Measurements from ENCODE around the gene HERC3.
A peak's percentile ranks its signal among the peaks of the same experiment; 100 is the strongest.

The HERC3 gene

DNA sequence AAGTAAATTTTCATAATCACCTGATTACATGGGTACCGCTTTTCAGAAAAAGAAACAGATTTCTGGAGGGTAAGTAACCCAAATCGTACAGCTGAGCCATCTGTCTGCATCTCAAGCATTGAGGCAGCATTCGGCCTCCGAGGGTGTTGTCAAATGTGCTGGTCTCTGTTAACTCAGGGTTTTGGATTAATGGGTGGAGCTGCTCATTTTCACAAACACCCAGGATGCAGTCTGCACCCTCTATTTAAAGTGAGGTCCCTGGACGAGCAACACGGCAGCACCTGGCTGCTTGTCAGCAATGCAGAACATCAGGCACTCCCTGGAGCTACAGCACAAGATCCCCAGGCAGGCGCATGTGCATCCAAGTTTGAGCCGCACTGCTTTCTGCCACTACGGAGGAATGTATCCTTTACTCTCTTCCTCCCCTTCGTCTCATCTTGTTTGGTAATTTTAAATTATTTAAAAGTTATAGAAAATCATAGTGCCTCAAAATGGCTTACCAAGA, 130.0 kb downstream of the HERC3 start:
- Histone ChIP-seq H3K4me2 (ENCODE audit: low read length) (no peak overlapping the region), H2BK12ac (ENCODE audit: low read length) (no peak overlapping the region), H4K12ac (ENCODE audit: low read depth, low read length) (no peak overlapping the region), H3K4me1 (ENCODE audit: control insufficient read depth in 1 of 2, insufficient read depth in 2 of 2, low read length in 2 of 2) (no peaks in the 10 kb centered on the region), H3K23ac (ENCODE audit: low read length) (no peak overlapping the region), H2AFZ (ENCODE audit: insufficient read depth, low read length, poor library complexity) (no peak overlapping the region), H2AK5ac (ENCODE audit: low read length) (no peak overlapping the region), H3K79me2 (ENCODE audit: control insufficient read depth, insufficient read depth, low read length, poor library complexity) (no peaks in the 10 kb centered on the region), H3K27ac (ENCODE audit: low read depth, low read length) (no peak overlapping the region), H3K4me3 (ENCODE audit: low read depth, low read length) (no peak overlapping the region), H4K8ac (ENCODE audit: low read depth, low read length) (no peak overlapping the region), H3K36me3 (ENCODE audit: control insufficient read depth in 1 of 2, insufficient read depth in 2 of 2, low read length in 2 of 2) (peaks cover 0 to 2% of the 10 kb centered on the region in 2 experiments), H3K79me1 (ENCODE audit: low read length) (no peaks in the 10 kb centered on the region), H3K9ac (ENCODE audit: low read length) (no peak overlapping the region), H2BK5ac (ENCODE audit: low read depth, low read length, poor library complexity) (no peak overlapping the region), H3K27me3 (ENCODE audit: insufficient read depth, low read length) (no peaks in the 10 kb centered on the region), H3K4ac (ENCODE audit: low read depth, low read length) (no peak overlapping the region), H2BK120ac (ENCODE audit: insufficient read depth, low read length, poor library complexity) (no peak overlapping the region), H3K14ac (ENCODE audit: low read length) (no peak overlapping the region), H4K91ac (ENCODE audit: low read depth, low read length) (no peak overlapping the region), H3K9me3 (ENCODE audit: insufficient read depth, low read depth, low read length) (no peaks in the 10 kb centered on the region), H3K18ac (ENCODE audit: low read length) (no peak overlapping the region)
- DNase-seq: no peak
- no CpG with 5 or more reads among the region's 10 CpGs for WGBS (ENCODE audit: extremely low coverage, insufficient coverage, insufficient read length)

DNA sequence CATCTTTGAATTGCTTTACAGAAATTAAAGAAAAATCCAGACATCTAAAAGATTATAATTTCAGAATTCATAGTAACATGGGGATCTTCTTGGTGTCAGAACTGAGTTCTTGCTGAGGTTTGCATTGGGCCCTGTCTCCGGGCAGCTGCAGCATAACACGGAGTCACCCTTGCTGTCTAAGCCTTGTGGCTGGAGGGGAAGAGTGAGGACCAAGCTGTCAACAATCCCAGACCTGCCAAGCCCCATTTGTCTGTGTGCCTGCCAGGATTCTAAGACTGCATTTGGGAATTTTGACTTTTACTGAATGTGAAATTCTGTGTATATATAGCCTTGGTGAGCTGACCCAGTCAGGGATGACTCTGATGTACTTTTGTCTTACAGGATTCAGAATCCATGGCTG, 130.5 kb downstream of the HERC3 start:
- Histone ChIP-seq H3K79me2 (ENCODE audit: control insufficient read depth, insufficient read depth, low read length, poor library complexity) (no peaks in the 10 kb centered on the region), H2AFZ (ENCODE audit: insufficient read depth, low read length, poor library complexity) (no peak overlapping the region), H3K18ac (ENCODE audit: low read length) (no peak overlapping the region), H4K8ac (ENCODE audit: low read depth, low read length) (no peak overlapping the region), H3K14ac (ENCODE audit: low read length) (no peak overlapping the region), H3K23ac (ENCODE audit: low read length) (no peak overlapping the region), H3K27me3 (ENCODE audit: insufficient read depth, low read length) (no peaks in the 10 kb centered on the region), H3K9me3 (ENCODE audit: insufficient read depth, low read depth, low read length) (no peaks in the 10 kb centered on the region), H3K4me2 (ENCODE audit: low read length) (no peak overlapping the region), H4K91ac (ENCODE audit: low read depth, low read length) (no peak overlapping the region), H3K9ac (ENCODE audit: low read length) (no peak overlapping the region), H3K79me1 (ENCODE audit: low read length) (no peaks in the 10 kb centered on the region), H2BK120ac (ENCODE audit: insufficient read depth, low read length, poor library complexity) (no peak overlapping the region), H3K4me3 (ENCODE audit: low read depth, low read length) (no peak overlapping the region), H4K12ac (ENCODE audit: low read depth, low read length) (no peak overlapping the region), H3K4ac (ENCODE audit: low read depth, low read length) (no peak overlapping the region), H2BK5ac (ENCODE audit: low read depth, low read length, poor library complexity) (no peak overlapping the region), H3K36me3 (ENCODE audit: control insufficient read depth in 1 of 2, insufficient read depth in 2 of 2, low read length in 2 of 2) (peaks cover 2 to 5% of the 10 kb centered on the region in 2 experiments), H2BK12ac (ENCODE audit: low read length) (no peak overlapping the region), H3K27ac (ENCODE audit: low read depth, low read length) (no peak overlapping the region), H2AK5ac (ENCODE audit: low read length) (no peak overlapping the region), H3K4me1 (ENCODE audit: control insufficient read depth in 1 of 2, insufficient read depth in 2 of 2, low read length in 2 of 2) (no peaks in the 10 kb centered on the region)
- no peak for DNase-seq
- no CpG with 5 or more reads among the region's 2 CpGs for WGBS (ENCODE audit: extremely low coverage, insufficient coverage, insufficient read length)

DNA sequence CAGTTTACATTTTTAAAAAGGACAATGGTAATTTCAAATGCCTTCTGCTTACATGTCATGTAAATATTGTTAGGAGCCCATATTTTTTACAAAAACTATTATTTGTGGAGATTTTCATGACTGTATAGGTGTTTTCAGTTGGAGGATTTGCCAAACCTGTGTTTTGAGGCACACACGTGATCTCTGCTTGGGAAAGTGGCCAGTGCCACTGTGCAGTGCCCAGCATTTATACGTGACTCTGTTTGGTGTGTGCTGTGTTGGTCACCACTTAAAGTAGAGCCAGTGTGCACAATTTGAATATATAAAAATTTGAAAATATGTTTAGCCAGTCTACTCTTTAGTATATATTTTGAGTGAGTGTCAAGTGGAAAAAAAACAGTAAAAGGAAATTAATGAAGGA, 132.1 kb downstream of the HERC3 start:
- no peaks in the 10 kb centered on the region for H3K79me1 ChIP-seq (ENCODE audit: low read length)
- H3K23ac ChIP-seq (ENCODE audit: low read length): no peak overlapping the region
- no peak overlapping the region for H3K4me2 ChIP-seq (ENCODE audit: low read length)
- no peak for DNase-seq
- H4K91ac ChIP-seq (ENCODE audit: low read depth, low read length): no peak overlapping the region
- no peak overlapping the region for H2BK5ac ChIP-seq (ENCODE audit: low read depth, low read length, poor library complexity)
- H3K18ac ChIP-seq (ENCODE audit: low read length): no peak overlapping the region
- H3K4me1 ChIP-seq (ENCODE audit: control insufficient read depth in 1 of 2, insufficient read depth in 2 of 2, low read length in 2 of 2): no peaks in the 10 kb centered on the region
- WGBS (ENCODE audit: extremely low coverage, insufficient coverage, insufficient read length): no CpG with 5 or more reads among the region's 2 CpGs
- H3K79me2 ChIP-seq (ENCODE audit: control insufficient read depth, insufficient read depth, low read length, poor library complexity): no peaks in the 10 kb centered on the region
- H3K27ac ChIP-seq (ENCODE audit: low read depth, low read length): no peak overlapping the region
- H3K36me3 ChIP-seq (ENCODE audit: control insufficient read depth in 1 of 2, insufficient read depth in 2 of 2, low read length in 2 of 2): peaks cover 5 to 9% of the 10 kb centered on the region in 2 experiments
- H4K12ac ChIP-seq (ENCODE audit: low read depth, low read length): no peak overlapping the region
- no peak overlapping the region for H3K4ac ChIP-seq (ENCODE audit: low read depth, low read length)
- no peaks in the 10 kb centered on the region for H3K27me3 ChIP-seq (ENCODE audit: insufficient read depth, low read length)
- H2BK120ac ChIP-seq (ENCODE audit: insufficient read depth, low read length, poor library complexity): no peak overlapping the region
- no peak overlapping the region for H3K4me3 ChIP-seq (ENCODE audit: low read depth, low read length)
- no peak overlapping the region for H2BK12ac ChIP-seq (ENCODE audit: low read length)
- H2AFZ ChIP-seq (ENCODE audit: insufficient read depth, low read length, poor library complexity): no peak overlapping the region
- H2AK5ac ChIP-seq (ENCODE audit: low read length): no peak overlapping the region
- H3K9me3 ChIP-seq (ENCODE audit: insufficient read depth, low read depth, low read length): no peaks in the 10 kb centered on the region
- H4K8ac ChIP-seq (ENCODE audit: low read depth, low read length): no peak overlapping the region
- H3K9ac ChIP-seq (ENCODE audit: low read length): no peak overlapping the region
- H3K14ac ChIP-seq (ENCODE audit: low read length): no peak overlapping the region

- H3K27ac ChIP-seq (ENCODE audit: low read depth, low read length): no peak overlapping the region
- H2BK5ac ChIP-seq (ENCODE audit: low read depth, low read length, poor library complexity): no peak overlapping the region
- H3K4ac ChIP-seq (ENCODE audit: low read depth, low read length): no peak overlapping the region
- H3K9me3 ChIP-seq (ENCODE audit: insufficient read depth, low read depth, low read length): no peaks in the 10 kb centered on the region
- no peak overlapping the region for H2BK12ac ChIP-seq (ENCODE audit: low read length)
- H3K36me3 ChIP-seq (ENCODE audit: control insufficient read depth in 1 of 2, insufficient read depth in 2 of 2, low read length in 2 of 2): peaks cover 5 to 9% of the 10 kb centered on the region in 2 experiments
- H3K4me1 ChIP-seq (ENCODE audit: control insufficient read depth in 1 of 2, insufficient read depth in 2 of 2, low read length in 2 of 2): no peaks in the 10 kb centered on the region
- no peak overlapping the region for H2AK5ac ChIP-seq (ENCODE audit: low read length)
- H2BK120ac ChIP-seq (ENCODE audit: insufficient read depth, low read length, poor library complexity): no peak overlapping the region
- H3K9ac ChIP-seq (ENCODE audit: low read length): no peak overlapping the region
- H3K4me2 ChIP-seq (ENCODE audit: low read length): no peak overlapping the region
- no CpG with 5 or more reads among the region's 4 CpGs for WGBS (ENCODE audit: extremely low coverage, insufficient coverage, insufficient read length)
- H3K27me3 ChIP-seq (ENCODE audit: insufficient read depth, low read length): no peaks in the 10 kb centered on the region
- no peak overlapping the region for H4K8ac ChIP-seq (ENCODE audit: low read depth, low read length)
- no peak overlapping the region for H3K23ac ChIP-seq (ENCODE audit: low read length)
- H4K12ac ChIP-seq (ENCODE audit: low read depth, low read length): no peak overlapping the region
- H3K79me2 ChIP-seq (ENCODE audit: control insufficient read depth, insufficient read depth, low read length, poor library complexity): no peaks in the 10 kb centered on the region
- no peak overlapping the region for H3K4me3 ChIP-seq (ENCODE audit: low read depth, low read length)
- no peak overlapping the region for H4K91ac ChIP-seq (ENCODE audit: low read depth, low read length)
- H3K79me1 ChIP-seq (ENCODE audit: low read length): no peaks in the 10 kb centered on the region
- DNase-seq: peak in 1 of 2 donors; percentile 18
- no peak overlapping the region for H3K18ac ChIP-seq (ENCODE audit: low read length)
- H3K14ac ChIP-seq (ENCODE audit: low read length): no peak overlapping the region
- no peak overlapping the region for H2AFZ ChIP-seq (ENCODE audit: insufficient read depth, low read length, poor library complexity)
These were observed 132.9 kb downstream of the HERC3 start for GRCh38 chr4:88725143-88725542.

Measured in trophoblast cell (in vitro differentiated cells and primary cell).